IMR-90 (cell line): Measurements from ENCODE around the gene CDK5RAP2. TPM values are rescaled to one million over a fixed set of nuclear protein-coding genes. Genes with fewer than 3 reads are reported as not detected.

Experiments used
- ATAC-seq: fragments of 200-7000 bp; cut with Tn5 transposase; 2 replicates; pipeline ENCODE4 v1.9.1; 2020; ENCODE audit warnings: low read depth, mild to moderate bottlenecking, moderate library complexity
- BruUV-seq: library from RNA; stranded (reverse); fragments of 400-500 nt; replicated peaks from 2 replicates; lab custom pipeline; 2021; lab: Mats Ljungman, UMichigan
- CTCF ChIA-PET: fragments of 300-600 bp; formaldehyde crosslinking; extraction: SDS; loops from one replicate; lab custom pipeline; 2021; ENCODE audit warnings: antibody characterized with exemption; lab: Yijun Ruan, JAX
- POLR2A ChIA-PET: fragments of 300-600 bp; sonication (Branson Sonifier 250); formaldehyde crosslinking; loops from one replicate; lab custom pipeline; 2022; ENCODE audit warnings: antibody characterized with exemption; ENCODE audit not compliant: unreplicated experiment; lab: Charles Lee
- DNase-seq: peaks from one replicate; pipeline ENCODE4 v3.0.0; 2013
- H2AFZ ChIP-seq: replicated peaks from 2 replicates; pipeline ENCODE3; 2013; ENCODE audit warnings: low read length, mild to moderate bottlenecking; ENCODE audit not compliant: poor library complexity
- H2AK5ac ChIP-seq: 2 replicates; pipeline ENCODE4 v1.6.1; 2013; ENCODE audit warnings: low read depth, low read length, inconsistent platforms
- H2AK9ac ChIP-seq: replicated peaks from 2 replicates; pipeline ENCODE3; 2013; ENCODE audit warnings: mild to moderate bottlenecking, low read depth, low read length, moderate library complexity; ENCODE audit not compliant: poor library complexity
- H2BK120ac ChIP-seq: 2 replicates; pipeline ENCODE4 v1.6.1; 2013; ENCODE audit warnings: low read depth, low read length, inconsistent platforms
- H2BK15ac ChIP-seq: 3 replicates; pipeline ENCODE4 v1.6.1; 2013; ENCODE audit warnings: low read depth, low read length, inconsistent platforms
- H2BK20ac ChIP-seq: 2 replicates; pipeline ENCODE4 v1.6.1; 2013; ENCODE audit warnings: low read depth, mild to moderate bottlenecking, inconsistent platforms, low read length, moderate library complexity
- H2BK5ac ChIP-seq: 2 replicates; pipeline ENCODE4 v1.6.1; 2013; ENCODE audit warnings: mild to moderate bottlenecking, low read depth, low read length, inconsistent platforms; ENCODE audit not compliant: poor library complexity, severe bottlenecking
- H3K14ac ChIP-seq: replicated peaks from 2 replicates; pipeline ENCODE4 v1.6.1; 2013; ENCODE audit warnings: low read depth, low read length, inconsistent platforms
- H3K18ac ChIP-seq: 2 replicates; pipeline ENCODE4 v1.6.1; 2013; ENCODE audit warnings: low read depth, low read length, control low read depth
- H3K23ac ChIP-seq: 2 replicates; pipeline ENCODE4 v1.6.1; 2013; ENCODE audit warnings: low read depth, low read length, inconsistent platforms
- H3K27ac ChIP-seq: 2 replicates; pipeline ENCODE4 v1.5.1; 2013; ENCODE audit warnings: mild to moderate bottlenecking, control low read depth, low read length; ENCODE audit not compliant: insufficient read depth
- H3K27me3 ChIP-seq: 2 replicates; pipeline ENCODE4 v1.6.1; 2013; ENCODE audit warnings: low read length; ENCODE audit not compliant: control insufficient read depth, insufficient read depth
- H3K36me3 ChIP-seq: 2 replicates; pipeline ENCODE4 v1.6.1; 2013; ENCODE audit warnings: low read length, mixed read lengths; ENCODE audit not compliant: control insufficient read depth, insufficient read depth
- H3K4ac ChIP-seq: 2 replicates; pipeline ENCODE4 v1.6.1; 2013; ENCODE audit warnings: low read depth, low read length, inconsistent platforms
- H3K4me1 ChIP-seq: 2 replicates; pipeline ENCODE4 v1.6.1; 2013; ENCODE audit warnings: low read length, mixed read lengths; ENCODE audit not compliant: control insufficient read depth, insufficient read depth
- H3K4me2 ChIP-seq: 2 replicates; pipeline ENCODE4 v1.6.1; 2013; ENCODE audit warnings: low read depth, mild to moderate bottlenecking, control low read depth, low read length, moderate library complexity
- H3K4me3 ChIP-seq: 2 replicates; pipeline ENCODE4 v1.5.1; 2013; ENCODE audit warnings: low read depth, mild to moderate bottlenecking, control low read depth, low read length, moderate library complexity; ENCODE audit not compliant: insufficient read depth
- H3K56ac ChIP-seq: 2 replicates; pipeline ENCODE4 v1.6.1; 2013; ENCODE audit warnings: low read length, inconsistent platforms; ENCODE audit not compliant: insufficient read depth; ENCODE audit errors: extremely low read depth
- H3K79me1 ChIP-seq, 2 experiments: 2 replicates each; pipeline ENCODE4 v1.6.1; 2013; ENCODE audit warnings: low read length in 2 of 2, inconsistent platforms in 1 of 2, low read depth in 1 of 2
- H3K9ac ChIP-seq: 2 replicates; pipeline ENCODE4 v1.6.1; 2013; ENCODE audit warnings: low read depth, low read length, control low read depth
- H3K9me1 ChIP-seq: 2 replicates; pipeline ENCODE4 v1.6.1; 2013; ENCODE audit warnings: low read length, inconsistent platforms; ENCODE audit not compliant: insufficient read depth
- H3K9me3 ChIP-seq: 2 replicates; pipeline ENCODE4 v1.6.1; 2013; ENCODE audit warnings: low read length; ENCODE audit not compliant: control insufficient read depth, insufficient read depth
- H4K20me1 ChIP-seq: 2 replicates; pipeline ENCODE4 v1.6.1; 2013; ENCODE audit warnings: low read length, inconsistent platforms; ENCODE audit not compliant: insufficient read depth
- H4K5ac ChIP-seq: 2 replicates; pipeline ENCODE4 v1.6.1; 2013; ENCODE audit warnings: mild to moderate bottlenecking, low read depth, low read length, control low read depth
- H4K8ac ChIP-seq, 2 experiments: 2 replicates each; pipeline ENCODE4 v1.6.1; 2013; ENCODE audit warnings: low read depth in 2 of 2, low read length in 2 of 2, control low read depth in 1 of 2, inconsistent platforms in 1 of 2
- H4K91ac ChIP-seq: 2 replicates; pipeline ENCODE4 v1.6.1; 2013; ENCODE audit warnings: low read depth, low read length, inconsistent platforms; ENCODE audit not compliant: insufficient read depth
- BHLHE40 ChIP-seq: fragments of 150-350 bp; IDR thresholded peaks from 2 replicates; pipeline ENCODE4 v1.6.1; 2016; ENCODE audit warnings: mild to moderate bottlenecking, low read depth, low read length
- FOS ChIP-seq: fragments of 150-350 bp; IDR thresholded peaks from 2 replicates; pipeline ENCODE4 v1.6.1; 2016; ENCODE audit warnings: low read depth, low read length
- MAFK ChIP-seq: IDR thresholded peaks from 2 replicates; pipeline ENCODE4 v1.6.1; 2012; ENCODE audit warnings: low read depth, low read length, improper control_type of control experiment
- MAZ ChIP-seq: IDR thresholded peaks from 2 replicates; pipeline ENCODE4 v1.6.1; 2012; ENCODE audit warnings: low read depth, mild to moderate bottlenecking, low read length, improper control_type of control experiment, moderate library complexity, borderline replicate concordance
- MXI1 ChIP-seq: IDR thresholded peaks from 2 replicates; pipeline ENCODE4 v1.6.1; 2012; ENCODE audit warnings: low read depth, mild to moderate bottlenecking, low read length, moderate library complexity, borderline replicate concordance
- NFE2L2 ChIP-seq: fragments of 150-350 bp; IDR thresholded peaks from 2 replicates; pipeline ENCODE4 v1.6.1; 2016; ENCODE audit warnings: low read depth, mild to moderate bottlenecking, low read length
- RAD21 ChIP-seq: IDR thresholded peaks from 2 replicates; pipeline ENCODE4 v1.6.1; 2012; ENCODE audit warnings: low read length, improper control_type of control experiment
- RFX5 ChIP-seq: IDR thresholded peaks from 2 replicates; pipeline ENCODE4 v1.8.0; 2012; ENCODE audit warnings: low read depth, mild to moderate bottlenecking, low read length, moderate library complexity
- SMC3 ChIP-seq: fragments of 150-350 bp; IDR thresholded peaks from 2 replicates; pipeline ENCODE4 v1.6.1; 2016; ENCODE audit warnings: low read depth, mild to moderate bottlenecking, antibody characterized with exemption, low read length, moderate library complexity
- USF2 ChIP-seq: fragments of 150-350 bp; IDR thresholded peaks from 2 replicates; pipeline ENCODE4 v1.6.1; 2017; ENCODE audit warnings: mild to moderate bottlenecking, antibody characterized with exemption, low read length, low read depth
- WGBS, 2 experiments: methylation state at CpG; one replicate each; pipeline versions ENCODE4 v1.1.5 to v1.1.7; 2013; ENCODE audit warnings: missing lambda C conversion rate in 2 of 2; ENCODE audit not compliant: insufficient read length in 1 of 2; ENCODE audit errors: extremely low coverage in 2 of 2; 5-methylcytosine and 5-hydroxymethylcytosine counted together
- dilution Hi-C: fragments of 300-500 bp; cut with HindIII; formaldehyde crosslinking; loops from one replicate; pipeline ENCODE4 v1.14.3; 2018; ENCODE audit warnings: low sequenced_read_pairs; ENCODE audit not compliant: unreplicated experiment
- in situ Hi-C: fragments of 300-500 bp; cut with MboI; formaldehyde crosslinking; loops from 3 replicates; pipeline ENCODE4 v1.14.3; 2019; ENCODE audit warnings: low sequenced_read_pairs, inconsistent platforms, mixed read lengths
- intact Hi-C: fragments of 100-400 bp; cut with micrococcal nuclease; formaldehyde crosslinking; loops from 2 replicates; pipeline ENCODE4 v1.10.0; 2022
- polyA plus RNA-seq, 3 experiments: library from polyadenylated mRNA; depleted of rRNA; stranded (reverse); fragments of >200 nt; gene quantifications; 2 replicates each; pipeline ENCODE4 v1.2.3, GENCODE V29; 2012; ENCODE audit warnings: low replicate concordance in 1 of 3
- total RNA-seq: library from RNA; depleted of rRNA; stranded (reverse); fragments of >200 nt; gene quantifications from 2 replicates; pipeline ENCODE4 v1.2.3, GENCODE V29; 2012
- TF ChIP-seq, protein P1 (sequence below): fragments of 150-350 bp; IDR thresholded peaks from 2 replicates; pipeline ENCODE4 v1.6.1; 2016; ENCODE audit warnings: low read depth, mild to moderate bottlenecking, low read length, moderate library complexity, borderline replicate concordance

CDK5RAP2 gene
- total and polyA plus RNA-seq, 2 of the 4 experiments (the other 2 are of a cell fraction) = 29.5 to 31.7 TPM

DNA sequence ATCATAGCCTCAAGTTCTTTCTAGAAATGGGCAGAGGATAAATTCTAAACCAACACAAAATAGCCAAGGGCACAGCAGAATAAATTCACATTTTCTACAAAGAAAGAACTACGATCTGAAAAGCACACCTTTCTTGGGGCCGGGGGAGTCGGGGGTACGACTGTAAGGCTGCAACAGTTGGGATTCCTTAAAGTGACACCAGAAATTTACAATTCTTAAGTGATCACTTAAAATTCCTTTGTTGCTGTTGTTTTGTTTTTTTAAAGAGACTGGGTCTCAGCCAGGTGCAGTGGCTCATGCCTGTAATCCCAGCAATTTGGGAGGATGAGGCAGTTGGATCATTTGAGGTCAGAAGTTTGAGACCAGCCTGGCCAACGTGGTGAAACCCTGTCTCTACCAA, 95.8 kb downstream of the CDK5RAP2 start:
- Histone ChIP-seq H3K18ac (no peak overlapping the region), H2BK15ac (no peak overlapping the region), H3K56ac (no peak overlapping the region), H4K5ac (no peak overlapping the region), H2AK5ac (no peak overlapping the region), H3K23ac (no peak overlapping the region), H4K20me1 (no peaks in the 10 kb centered on the region), H3K4me3 (no peak overlapping the region), H3K27ac (no peak overlapping the region), H3K9ac (no peak overlapping the region), H2BK5ac (no peak overlapping the region), H3K14ac (no peak overlapping the region), H3K4me1 (peaks cover 1% of the 10 kb centered on the region), H4K91ac (no peak overlapping the region), H3K9me3 (no peaks in the 10 kb centered on the region), H3K4ac (no peak overlapping the region), H2BK20ac (no peak overlapping the region), H3K9me1 (peaks cover 6% of the 10 kb centered on the region), H3K79me1 (0 out of 4 replicates have a peak, but pooled peaks cover 4 to 11% of the 10 kb centered on the region in 2 experiments), H4K8ac (no peak overlapping the region), H2BK120ac (no peak overlapping the region), H3K27me3 (no peaks in the 10 kb centered on the region), H2AK9ac (no peak overlapping the region), H2AFZ (no peak overlapping the region), H3K36me3 (peaks cover 8% of the 10 kb centered on the region), H3K4me2 (no peak overlapping the region)
- intact Hi-C loops = no loop called here
- DNase-seq (no peak), ATAC-seq (no peak)
- ChIA-PET CTCF (no interaction called here), POLR2A (no interaction called here)
- dilution Hi-C loops = no loop called here
- TF ChIP-seq MXI1 = no peak
- TF ChIP-seq MAFK = no peak
- TF ChIP-seq, protein P1, sequence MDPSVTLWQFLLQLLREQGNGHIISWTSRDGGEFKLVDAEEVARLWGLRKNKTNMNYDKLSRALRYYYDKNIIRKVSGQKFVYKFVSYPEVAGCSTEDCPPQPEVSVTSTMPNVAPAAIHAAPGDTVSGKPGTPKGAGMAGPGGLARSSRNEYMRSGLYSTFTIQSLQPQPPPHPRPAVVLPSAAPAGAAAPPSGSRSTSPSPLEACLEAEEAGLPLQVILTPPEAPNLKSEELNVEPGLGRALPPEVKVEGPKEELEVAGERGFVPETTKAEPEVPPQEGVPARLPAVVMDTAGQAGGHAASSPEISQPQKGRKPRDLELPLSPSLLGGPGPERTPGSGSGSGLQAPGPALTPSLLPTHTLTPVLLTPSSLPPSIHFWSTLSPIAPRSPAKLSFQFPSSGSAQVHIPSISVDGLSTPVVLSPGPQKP = no peak
- TF ChIP-seq USF2 = no peak
- TF ChIP-seq SMC3 = no peak
- no peak for TF ChIP-seq BHLHE40
- TF ChIP-seq FOS = no peak
- TF ChIP-seq MAZ = no peak
- TF ChIP-seq NFE2L2 = no peak
- no peak for TF ChIP-seq RAD21
- TF ChIP-seq RFX5 = no peak
- no TSS peak for BruUV-seq
- WGBS, 2 experiments = no CpG with 5 or more reads among the region's 5 CpGs
- in situ Hi-C loops = no loop called here
